Measurements from ENCODE around the gene APLF. TPM values are rescaled to one million over a fixed set of nuclear protein-coding genes. Genes with fewer than 3 reads are reported as not detected.
"Not testable (repeated sequence)": the region's sequence is repeated elsewhere in the genome, so short reads cannot be mapped to it uniquely, and the experiment has no call there.

APLF gene
- total and polyA plus RNA-seq, 2 experiments from 2014 or later: 1.5 to 5.0 TPM

- Histone ChIP-seq H3K27ac (no peak overlapping the region), H3K4me1 (ENCODE audit: insufficient read depth) (peaks cover 14% of the 10 kb centered on the region), H3K4me3 (no peak overlapping the region), H3K9me2 (replicated peaks; ENCODE audit: insufficient read depth) (no peaks in the 10 kb centered on the region), H3K4me2 (no peak overlapping the region), H3K79me2 (no peaks in the 10 kb centered on the region), H2AFZ (no peak overlapping the region), H3K27me3 (no peaks in the 10 kb centered on the region), H3K36me3 (replicated peaks; ENCODE audit: insufficient read depth, low read depth) (no peaks in the 10 kb centered on the region), H3K9me3 (ENCODE audit: low read depth) (no peaks in the 10 kb centered on the region), H4K20me1 (ENCODE audit: insufficient read depth, poor library complexity, severe bottlenecking) (no peaks in the 10 kb centered on the region)
- no peak for TF ChIP-seq EZH2 (IDR thresholded peaks at IDR 0.05; ENCODE audit: borderline replicate concordance)
- no peak for TF ChIP-seq CTCF (IDR thresholded peaks at IDR 0.05; ENCODE audit: poor library complexity)
- no peak for DNase-seq (ENCODE audit: low spot score)
- WGBS (ENCODE audit: low lambda C conversion rate, missing lambda C conversion rate): 96% methylated on average over 1 of the region's 1 CpG
Observed at GRCh38 chr2:68594041-68594440, 126.7 kb downstream of the APLF start.

- no peaks in the 10 kb centered on the region for H3K9me2 ChIP-seq (replicated peaks; ENCODE audit: insufficient read depth)
- H3K9me3 ChIP-seq (ENCODE audit: low read depth): no peaks in the 10 kb centered on the region
- H3K4me1 ChIP-seq (ENCODE audit: insufficient read depth): peaks cover 11% of the 10 kb centered on the region
- no peak overlapping the region for H2AFZ ChIP-seq
- H4K20me1 ChIP-seq (ENCODE audit: insufficient read depth, poor library complexity, severe bottlenecking): no peaks in the 10 kb centered on the region
- TF ChIP-seq EZH2phosphoT487 (IDR thresholded peaks at IDR 0.05; ENCODE audit: low read depth, severe bottlenecking, unreplicated experiment) (no peak), CTCF (IDR thresholded peaks at IDR 0.05; ENCODE audit: poor library complexity) (peak; percentile 60)
- 43% methylated on average over 5 of the region's 5 CpGs for WGBS (ENCODE audit: low lambda C conversion rate, missing lambda C conversion rate)
- no peaks in the 10 kb centered on the region for H3K27me3 ChIP-seq
- peak overlapping the region; percentile 9 for H3K4me2 ChIP-seq
- H3K79me2 ChIP-seq: no peaks in the 10 kb centered on the region
- peak; percentile 39 for DNase-seq (ENCODE audit: low spot score)
- no peak overlapping the region for H3K4me3 ChIP-seq
- H3K36me3 ChIP-seq (replicated peaks; ENCODE audit: insufficient read depth, low read depth): no peaks in the 10 kb centered on the region
- H3K27ac ChIP-seq: no peak overlapping the region
Observed at GRCh38 chr2:68594674-68595492, 127.5 kb downstream of the APLF start.

GRCh38 chr2:68595493-68595785 lies 128.1 kb downstream of the APLF start:
- not testable (repeated sequence) for H3K4me3 ChIP-seq; H3K9me2 ChIP-seq (replicated peaks; ENCODE audit: insufficient read depth); H3K4me1 ChIP-seq (ENCODE audit: insufficient read depth); H3K36me3 ChIP-seq (replicated peaks; ENCODE audit: insufficient read depth, low read depth); H3K27ac ChIP-seq; H3K79me2 ChIP-seq; H3K27me3 ChIP-seq; H3K9me3 ChIP-seq (ENCODE audit: low read depth); H2AFZ ChIP-seq; H4K20me1 ChIP-seq (ENCODE audit: insufficient read depth, poor library complexity, severe bottlenecking); DNase-seq (ENCODE audit: low spot score); H3K4me2 ChIP-seq
- WGBS (ENCODE audit: low lambda C conversion rate, missing lambda C conversion rate): 78% methylated on average over 2 of the region's 2 CpGs

GRCh38 chr2:68600495-68600894 lies 133.1 kb downstream of the APLF start:
- not testable (repeated sequence) for H3K27me3 ChIP-seq

More at GRCh38 chr2:68600495-68600894, 133.1 kb downstream of the APLF start:
- H3K27ac ChIP-seq; H3K79me2 ChIP-seq; H3K36me3 ChIP-seq (replicated peaks; ENCODE audit: insufficient read depth, low read depth); H2AFZ ChIP-seq; H3K4me2 ChIP-seq; H3K4me3 ChIP-seq; H3K9me3 ChIP-seq (ENCODE audit: low read depth); H3K9me2 ChIP-seq (replicated peaks; ENCODE audit: insufficient read depth); H3K4me1 ChIP-seq (ENCODE audit: insufficient read depth); H4K20me1 ChIP-seq (ENCODE audit: insufficient read depth, poor library complexity, severe bottlenecking); DNase-seq (ENCODE audit: low spot score): not testable (repeated sequence)
- 92% methylated on average over 3 of the region's 3 CpGs for WGBS (ENCODE audit: low lambda C conversion rate, missing lambda C conversion rate)
